DND-41 (cell line): ENCODE results near the gene FLNB.

Experiments used
- CTCF ChIP-seq: IDR thresholded peaks from 2 replicates; pipeline ENCODE4 v1.5.1; 2012; ENCODE audit warnings: borderline replicate concordance, low read length, moderate library complexity, mild to moderate bottlenecking; ENCODE audit not compliant: poor library complexity, severe bottlenecking; ENCODE audit errors: extremely low read depth
- EZH2 ChIP-seq: IDR thresholded peaks from 3 replicates; pipeline ENCODE4 v1.6.1; 2012; ENCODE audit warnings: borderline replicate concordance, low read depth, mild to moderate bottlenecking, moderate library complexity, low read length, inconsistent platforms; ENCODE audit not compliant: severe bottlenecking

- TF ChIP-seq CTCF (no peak), EZH2 (no peak)
Measured at GRCh38 chr3:58041182-58041825, 33.1 kb downstream of the FLNB start.
